K562 (cell line): ENCODE results near the gene SLC4A5. TPM values are rescaled to one million over a fixed set of nuclear protein-coding genes. Genes with fewer than 3 reads are reported as not detected.

ENCODE experiments used
- COPS2 ChIP-seq: fragments of 450-650 bp; conservative IDR thresholded peaks from 2 replicates; pipeline ENCODE4 v1.6.1; 2016; ENCODE audit warnings: mild to moderate bottlenecking, moderate library complexity
- E2F4 ChIP-seq: sonication (generic); formaldehyde crosslinking; IDR thresholded peaks from 2 replicates; pipeline ENCODE4 v1.8.0; 2022; ENCODE audit warnings: mild to moderate bottlenecking, low read depth, missing genetic modification reagents
- ELK3 ChIP-seq: fragments of 450-650 bp; formaldehyde crosslinking; IDR thresholded peaks from 2 replicates; pipeline ENCODE4 v1.4.0; 2020; ENCODE audit warnings: mild to moderate bottlenecking
- FOSL1 ChIP-seq: fragments of 200-800 bp; sonication (Bioruptor generic); conservative IDR thresholded peaks from 2 replicates; pipeline ENCODE4 v1.6.1; 2016; ENCODE audit warnings: missing genetic modification characterization, missing compliant biosample characterization
- GABPA ChIP-seq: fragments of 200-800 bp; sonication (Bioruptor generic); conservative IDR thresholded peaks from 2 replicates; pipeline ENCODE4 v1.6.1; 2016; ENCODE audit warnings: low read depth, missing genetic modification characterization, missing compliant biosample characterization
- HMG20B ChIP-seq: fragments of 250-450 bp; sonication (Bioruptor Pico); IDR thresholded peaks from 2 replicates; pipeline ENCODE4 v1.5.0; 2021; ENCODE audit warnings: mild to moderate bottlenecking
- LARP7 ChIP-seq: fragments of 450-650 bp; IDR thresholded peaks from 2 replicates; pipeline ENCODE4 v1.6.1; 2016
- NFXL1 ChIP-seq: fragments of 450-650 bp; formaldehyde crosslinking; IDR thresholded peaks from 2 replicates; pipeline ENCODE4 v1.4.0; 2021; ENCODE audit warnings: mild to moderate bottlenecking
- NR4A1 ChIP-seq, 2 experiments: fragments of 250-450 bp in 1 of 2; fragments of 450-650 bp in 1 of 2; sonication (Bioruptor Pico) in 1 of 2; IDR thresholded peaks; 2 replicates each; pipeline versions ENCODE4 v1.4.0 to v1.6.1; 2016 to 2020; ENCODE audit warnings: mild to moderate bottlenecking in 2 of 2, missing compliant biosample characterization in 1 of 2, missing genetic modification characterization in 1 of 2, moderate library complexity in 1 of 2
- NUFIP1 ChIP-seq: fragments of 450-650 bp; IDR thresholded peaks from 2 replicates; pipeline ENCODE4 v1.6.1; 2018; ENCODE audit not compliant: partially characterized antibody
- PHB2 ChIP-seq: fragments of 450-650 bp; IDR thresholded peaks from 2 replicates; pipeline ENCODE4 v1.6.1; 2017; ENCODE audit warnings: low read depth
- RNF2 ChIP-seq: sonication (generic); IDR thresholded peaks from 2 replicates; pipeline ENCODE4 v1.6.1; 2016
- SRF ChIP-seq, 2 experiments: fragments of 250-450, 450-650 bp in 1 of 2; sonication (Bioruptor Pico) in 1 of 2; sonication (generic) in 1 of 2; formaldehyde crosslinking; IDR thresholded peaks; 2 replicates each; pipeline versions ENCODE4 v1.5.0 to v1.5.1; 2020 to 2022; ENCODE audit warnings: mild to moderate bottlenecking in 1 of 2, missing genetic modification reagents in 1 of 2
- STAT5B ChIP-seq: fragments of 250-450 bp; sonication (Bioruptor Pico); IDR thresholded peaks from 2 replicates; pipeline ENCODE4 v1.8.0; 2021; ENCODE audit warnings: mild to moderate bottlenecking, inconsistent platforms
- U2AF2 ChIP-seq: fragments of 200-400 bp; formaldehyde crosslinking; optimal IDR thresholded peaks from 2 replicates; pipeline ENCODE3; 2017; ENCODE audit warnings: low read depth, mild to moderate bottlenecking, low read length
- ZBED1 ChIP-seq: IDR thresholded peaks from 2 replicates; pipeline ENCODE4 v1.6.1; 2014
- ZBTB26 ChIP-seq: fragments of 450-650 bp; formaldehyde crosslinking; IDR thresholded peaks from 2 replicates; pipeline ENCODE4 v1.4.0; 2022; ENCODE audit warnings: missing genetic modification characterization
- ZNF280B ChIP-seq: fragments of 250-450 bp; sonication (Bioruptor Pico); IDR thresholded peaks from 2 replicates; pipeline ENCODE4 v1.5.1; 2021; ENCODE audit warnings: mild to moderate bottlenecking
- ZNF583 ChIP-seq: fragments of 250-450 bp; sonication (Bioruptor Pico); IDR thresholded peaks from 2 replicates; pipeline ENCODE4 v1.4.0; 2020
- ZNF766 ChIP-seq: fragments of 200-800 bp; sonication (Bioruptor generic); conservative IDR thresholded peaks from 2 replicates; pipeline ENCODE4 v1.6.1; 2016; ENCODE audit warnings: missing genetic modification characterization, missing compliant biosample characterization
- polyA plus RNA-seq, 8 experiments: library from polyadenylated mRNA; depleted of rRNA in 4 of 8; stranded (reverse) in 5 of 8; unstranded in 3 of 8; fragments of >200 nt; fragmentation: Nextera tagmentation in 2 of 8; fragmentation: Illumina TruSeq in 1 of 8; extraction: Ambion mirVana in 2 of 8; extraction: Trizol in 1 of 8; gene quantifications; 2 replicates each; pipeline versions ENCODE4 v1.2.1 to v1.2.3, GENCODE V29; 2011 to 2014; ENCODE audit warnings: inconsistent platforms in 1 of 8, missing spikeins in 1 of 8
- total RNA-seq, 7 experiments: library from RNA; depleted of rRNA in 6 of 7; stranded (reverse); fragments of >200 nt in 6 of 7; fragmentation: Illumina TruSeq in 2 of 7; extraction: Trizol in 2 of 7; gene quantifications; 2 replicates each; pipeline versions ENCODE4 v1.2.1 to v1.2.3, GENCODE V29; 2011 to 2021; ENCODE audit warnings: low replicate concordance in 1 of 7
- TF ChIP-seq, protein P1 (sequence below): fragments of 250-450 bp; sonication (Bioruptor Pico); IDR thresholded peaks from 2 replicates; pipeline ENCODE4 v1.4.0; 2020

The SLC4A5 gene
- total and polyA plus RNA-seq, 9 of the 15 experiments (the other 6 are each of a cell fraction or from before 2014, with no cell fraction given): 0.03 to 0.77 (median 0.14) TPM; not detected in 1

- TF ChIP-seq ZBTB26 (CRISPR knock-in tag) (peak; percentile 48; the same call in 1 of the 2 replicates), SRF (CRISPR knock-in tag; IDR thresholded peaks at IDR 0.05) (peak in 1 of 2 experiments; percentile 71; a peak in 1 of 4 replicates), NFXL1 (CRISPR knock-in tag) (no peak), ZNF280B (CRISPR knock-in tag) (no peak), NR4A1 (CRISPR knock-in tag; IDR thresholded peaks at IDR 0.05) (no peak), NR4A1 (tag; IDR thresholded peaks at IDR 0.05) (peak; percentile 44; the same call in 1 of the 2 replicates), ZBED1 (peak; percentile 43; the same call in 1 of the 2 replicates), COPS2 (no peak), ZNF583 (CRISPR knock-in tag) (peak; percentile 31; the same call in 1 of the 2 replicates), ZNF766 (CRISPR knock-in tag) (peak; percentile 34; the same call in 1 of the 2 replicates), U2AF2 (no peak), NUFIP1 (no peak), ELK3 (no peak), LARP7 (no peak), E2F4 (CRISPR knock-in tag) (peak; percentile 87; the same call in 1 of the 2 replicates), PHB2 (no peak), STAT5B (no peak), RNF2 (peak; percentile 84), HMG20B (CRISPR knock-in tag) (no peak), GABPA (tag) (peak; percentile 52; the same call in 1 of the 2 replicates), FOSL1 (tag) (no peak)
- TF ChIP-seq, protein P1, sequence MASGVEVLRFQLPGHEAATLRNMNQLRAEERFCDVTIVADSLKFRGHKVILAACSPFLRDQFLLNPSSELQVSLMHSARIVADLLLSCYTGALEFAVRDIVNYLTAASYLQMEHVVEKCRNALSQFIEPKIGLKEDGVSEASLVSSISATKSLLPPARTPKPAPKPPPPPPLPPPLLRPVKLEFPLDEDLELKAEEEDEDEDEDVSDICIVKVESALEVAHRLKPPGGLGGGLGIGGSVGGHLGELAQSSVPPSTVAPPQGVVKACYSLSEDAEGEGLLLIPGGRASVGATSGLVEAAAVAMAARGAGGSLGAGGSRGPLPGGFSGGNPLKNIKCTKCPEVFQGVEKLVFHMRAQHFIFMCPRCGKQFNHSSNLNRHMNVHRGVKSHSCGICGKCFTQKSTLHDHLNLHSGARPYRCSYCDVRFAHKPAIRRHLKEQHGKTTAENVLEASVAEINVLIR (CRISPR knock-in tag): no peak; the same call in 1 of the 2 replicates
These were observed 144.5 kb downstream of the SLC4A5 start, which contains the start of gene MTHFD2 (continued) for GRCh38 chr2:74198461-74199274.
